Measurements from ENCODE around the gene CLMP.

Gene CLMP

GRCh38 chr11:123187248-123187647 lies 7.8 kb downstream of the CLMP start:
- H3K9me3 ChIP-seq (ENCODE audit: insufficient read depth, low read depth, low read length), result no peaks in the 10 kb centered on the region
- H3K9ac ChIP-seq (ENCODE audit: low read depth, low read length), result peak overlapping the region; percentile 61; the same call in 1 of the 2 replicates
- H3K27me3 ChIP-seq (ENCODE audit: insufficient read depth, low read length), result no peaks in the 10 kb centered on the region
- H3K4me1 ChIP-seq (ENCODE audit: insufficient read depth, low read length), result peaks cover 26% of the 10 kb centered on the region
- no peak overlapping the region for H3K27ac ChIP-seq (ENCODE audit: low read length)
- peaks cover 7% of the 10 kb centered on the region; the same call in 1 of the 2 replicates for H3K36me3 ChIP-seq (ENCODE audit: insufficient read depth, low read depth, low read length)
- no peak overlapping the region for H3K4me3 ChIP-seq (ENCODE audit: low read length)

GRCh38 chr11:123186286-123186685 lies 8.8 kb downstream of the CLMP start:
- Histone ChIP-seq H3K4me1 (ENCODE audit: insufficient read depth, low read length) (peaks cover 29% of the 10 kb centered on the region), H3K9me3 (ENCODE audit: insufficient read depth, low read depth, low read length) (no peaks in the 10 kb centered on the region), H3K27ac (ENCODE audit: low read length) (no peak overlapping the region)

GRCh38 chr11:123185326-123185725 lies 9.7 kb downstream of the CLMP start:
- Histone ChIP-seq H3K4me1 (ENCODE audit: insufficient read depth, low read length) (peaks cover 29% of the 10 kb centered on the region), H3K9ac (ENCODE audit: low read depth, low read length) (no peak overlapping the region)

More at GRCh38 chr11:123186286-123186685, 8.8 kb downstream of the CLMP start:
- Histone ChIP-seq H3K4me3 (ENCODE audit: low read length) (no peak overlapping the region), H3K36me3 (ENCODE audit: insufficient read depth, low read depth, low read length) (peaks cover 3% of the 10 kb centered on the region; the same call in 1 of the 2 replicates), H3K9ac (ENCODE audit: low read depth, low read length) (no peak overlapping the region), H3K27me3 (ENCODE audit: insufficient read depth, low read length) (no peaks in the 10 kb centered on the region)

GRCh38 chr11:123184531-123184930 lies 10.5 kb downstream of the CLMP start:
- Histone ChIP-seq H3K4me3 (ENCODE audit: low read length) (no peak overlapping the region), H3K4me1 (ENCODE audit: insufficient read depth, low read length) (peaks cover 34% of the 10 kb centered on the region), H3K27me3 (ENCODE audit: insufficient read depth, low read length) (no peaks in the 10 kb centered on the region), H3K27ac (ENCODE audit: low read length) (no peak overlapping the region), H3K36me3 (ENCODE audit: insufficient read depth, low read depth, low read length) (no peaks in the 10 kb centered on the region; the same call in 1 of the 2 replicates), H3K9me3 (ENCODE audit: insufficient read depth, low read depth, low read length) (0 out of 2 replicates have a peak, but pooled peaks cover 2% of the 10 kb centered on the region), H3K9ac (ENCODE audit: low read depth, low read length) (peak overlapping the region; percentile 10; the same call in 1 of the 2 replicates)

More at GRCh38 chr11:123185326-123185725, 9.7 kb downstream of the CLMP start:
- Histone ChIP-seq H3K4me3 (ENCODE audit: low read length) (no peak overlapping the region), H3K36me3 (ENCODE audit: insufficient read depth, low read depth, low read length) (peaks cover 3% of the 10 kb centered on the region; the same call in 1 of the 2 replicates), H3K27me3 (ENCODE audit: insufficient read depth, low read length) (no peaks in the 10 kb centered on the region), H3K27ac (ENCODE audit: low read length) (no peak overlapping the region), H3K9me3 (ENCODE audit: insufficient read depth, low read depth, low read length) (0 out of 2 replicates have a peak, but pooled peaks cover 2% of the 10 kb centered on the region)

GRCh38 chr11:123183391-123184099 lies 11.5 kb downstream of the CLMP start:
- Histone ChIP-seq H3K27me3 (ENCODE audit: insufficient read depth, low read length) (no peaks in the 10 kb centered on the region), H3K27ac (ENCODE audit: low read length) (no peak overlapping the region), H3K9ac (ENCODE audit: low read depth, low read length) (no peak overlapping the region), H3K9me3 (ENCODE audit: insufficient read depth, low read depth, low read length) (0 out of 2 replicates have a peak, but pooled peaks cover 2% of the 10 kb centered on the region), H3K36me3 (ENCODE audit: insufficient read depth, low read depth, low read length) (no peaks in the 10 kb centered on the region; the same call in 1 of the 2 replicates), H3K4me1 (ENCODE audit: insufficient read depth, low read length) (peaks cover 36% of the 10 kb centered on the region), H3K4me3 (ENCODE audit: low read length) (no peak overlapping the region)

GRCh38 chr11:123181767-123182500 lies 13.1 kb downstream of the CLMP start:
- H3K4me3 ChIP-seq (ENCODE audit: low read length), result no peak overlapping the region
- no peaks in the 10 kb centered on the region for H3K27me3 ChIP-seq (ENCODE audit: insufficient read depth, low read length)
- H3K9ac ChIP-seq (ENCODE audit: low read depth, low read length), result no peak overlapping the region; the same call in 1 of the 2 replicates
- 0 out of 2 replicates have a peak, but pooled peaks cover 2% of the 10 kb centered on the region for H3K9me3 ChIP-seq (ENCODE audit: insufficient read depth, low read depth, low read length)
- H3K27ac ChIP-seq (ENCODE audit: low read length), result no peak overlapping the region
- H3K36me3 ChIP-seq (ENCODE audit: insufficient read depth, low read depth, low read length), result no peaks in the 10 kb centered on the region; the same call in 1 of the 2 replicates
- H3K4me1 ChIP-seq (ENCODE audit: insufficient read depth, low read length), result peaks cover 25% of the 10 kb centered on the region; the same call in 1 of the 2 replicates

GRCh38 chr11:123181075-123181474 lies 14.0 kb downstream of the CLMP start:
- Histone ChIP-seq H3K27ac (ENCODE audit: low read length) (no peak overlapping the region), H3K27me3 (ENCODE audit: insufficient read depth, low read length) (no peaks in the 10 kb centered on the region), H3K4me3 (ENCODE audit: low read length) (no peak overlapping the region), H3K9ac (ENCODE audit: low read depth, low read length) (no peak overlapping the region; the same call in 1 of the 2 replicates), H3K9me3 (ENCODE audit: insufficient read depth, low read depth, low read length) (0 out of 2 replicates have a peak, but pooled peaks cover 2% of the 10 kb centered on the region), H3K36me3 (ENCODE audit: insufficient read depth, low read depth, low read length) (no peaks in the 10 kb centered on the region; the same call in 1 of the 2 replicates), H3K4me1 (ENCODE audit: insufficient read depth, low read length) (peaks cover 24% of the 10 kb centered on the region; the same call in 1 of the 2 replicates)

GRCh38 chr11:123180574-123180973 lies 14.5 kb downstream of the CLMP start:
- Histone ChIP-seq H3K9ac (ENCODE audit: low read depth, low read length) (no peak overlapping the region), H3K4me1 (ENCODE audit: insufficient read depth, low read length) (peaks cover 24% of the 10 kb centered on the region; the same call in 1 of the 2 replicates), H3K27ac (ENCODE audit: low read length) (no peak overlapping the region), H3K36me3 (ENCODE audit: insufficient read depth, low read depth, low read length) (no peaks in the 10 kb centered on the region; the same call in 1 of the 2 replicates), H3K9me3 (ENCODE audit: insufficient read depth, low read depth, low read length) (0 out of 2 replicates have a peak, but pooled peaks cover 2% of the 10 kb centered on the region), H3K27me3 (ENCODE audit: insufficient read depth, low read length) (no peaks in the 10 kb centered on the region), H3K4me3 (ENCODE audit: low read length) (no peak overlapping the region)

- Histone ChIP-seq H3K27me3 (ENCODE audit: insufficient read depth, low read length) (no peaks in the 10 kb centered on the region), H3K36me3 (ENCODE audit: insufficient read depth, low read depth, low read length) (no peaks in the 10 kb centered on the region; the same call in 1 of the 2 replicates), H3K4me1 (ENCODE audit: insufficient read depth, low read length) (peaks cover 27% of the 10 kb centered on the region), H3K4me3 (ENCODE audit: low read length) (no peak overlapping the region), H3K9me3 (ENCODE audit: insufficient read depth, low read depth, low read length) (0 out of 2 replicates have a peak, but pooled peaks cover 2% of the 10 kb centered on the region), H3K9ac (ENCODE audit: low read depth, low read length) (no peak overlapping the region), H3K27ac (ENCODE audit: low read length) (no peak overlapping the region)
Observed at GRCh38 chr11:123180166-123180565, 14.9 kb downstream of the CLMP start.

- Histone ChIP-seq H3K9ac (ENCODE audit: low read depth, low read length) (no peak overlapping the region), H3K4me3 (ENCODE audit: low read length) (no peak overlapping the region), H3K27me3 (ENCODE audit: insufficient read depth, low read length) (no peaks in the 10 kb centered on the region), H3K36me3 (ENCODE audit: insufficient read depth, low read depth, low read length) (no peaks in the 10 kb centered on the region; the same call in 1 of the 2 replicates), H3K27ac (ENCODE audit: low read length) (no peak overlapping the region), H3K4me1 (ENCODE audit: insufficient read depth, low read length) (peaks cover 26% of the 10 kb centered on the region), H3K9me3 (ENCODE audit: insufficient read depth, low read depth, low read length) (0 out of 2 replicates have a peak, but pooled peaks cover 2% of the 10 kb centered on the region)
Observed at GRCh38 chr11:123179586-123179985, 15.5 kb downstream of the CLMP start.

- no peaks in the 10 kb centered on the region for H3K27me3 ChIP-seq (ENCODE audit: insufficient read depth, low read length)
- H3K36me3 ChIP-seq (ENCODE audit: insufficient read depth, low read depth, low read length), result no peaks in the 10 kb centered on the region; the same call in 1 of the 2 replicates
- H3K9me3 ChIP-seq (ENCODE audit: insufficient read depth, low read depth, low read length), result 0 out of 2 replicates have a peak, but pooled peaks cover 2% of the 10 kb centered on the region
- peaks cover 27% of the 10 kb centered on the region for H3K4me1 ChIP-seq (ENCODE audit: insufficient read depth, low read length)
- no peak overlapping the region for H3K27ac ChIP-seq (ENCODE audit: low read length)
- no peak overlapping the region for H3K4me3 ChIP-seq (ENCODE audit: low read length)
- H3K9ac ChIP-seq (ENCODE audit: low read depth, low read length), result no peak overlapping the region
Observed at GRCh38 chr11:123178186-123178585, 16.9 kb downstream of the CLMP start.

All from iPS-20b (cell line).